ENCODE results near the gene C17orf114.

Gene C17orf114

DNA sequence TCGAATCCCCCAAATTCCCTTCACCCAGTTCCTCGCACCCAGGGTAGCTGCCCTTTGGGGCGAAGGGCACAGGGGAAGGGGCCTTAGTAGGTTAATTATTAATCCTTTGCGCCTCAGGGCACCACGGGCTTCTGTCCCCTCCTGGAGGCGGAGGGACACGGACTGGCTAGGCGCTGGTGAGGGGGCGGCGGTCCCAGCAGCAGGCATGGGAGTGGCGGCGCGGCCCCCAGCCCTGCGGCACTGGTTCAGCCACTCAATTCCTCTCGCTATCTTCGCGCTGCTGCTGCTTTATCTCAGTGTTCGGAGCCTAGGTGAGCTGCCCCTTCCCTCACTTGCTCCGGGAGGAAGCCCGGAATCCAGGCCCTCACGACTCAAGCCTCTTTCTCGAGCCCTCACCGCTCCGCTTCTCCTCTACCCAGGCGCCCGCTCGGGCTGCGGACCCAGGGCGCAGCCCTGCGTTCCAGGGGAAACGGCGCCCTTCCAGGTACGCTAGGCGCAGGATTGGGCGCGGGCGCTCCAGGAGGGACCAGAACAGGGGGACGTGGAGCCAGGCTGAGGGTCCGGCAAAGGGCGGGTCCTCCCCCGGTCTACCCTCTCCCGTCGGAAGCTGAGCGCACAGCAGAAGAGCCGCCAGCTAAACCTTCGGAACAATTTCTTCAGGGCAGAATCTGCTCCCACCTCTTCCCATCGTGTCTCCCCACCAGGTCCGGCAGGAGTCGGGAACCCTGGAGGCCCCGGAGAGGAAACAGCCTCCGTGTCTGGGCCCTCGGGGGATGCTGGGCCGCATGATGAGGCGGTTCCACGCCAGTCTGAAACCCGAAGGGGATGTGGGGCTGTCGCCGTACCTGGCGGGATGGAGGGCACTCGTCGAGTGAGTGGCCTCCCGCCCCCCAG is 13.1 kb downstream of the C17orf114 start, which contains the start of gene GLTPD2 (continued):
- TF ChIP-seq ZFP62 (CRISPR knock-in tag; IDR thresholded peaks at IDR 0.05) (no peak), ZNF569 (CRISPR knock-in tag; IDR thresholded peaks at IDR 0.05; ENCODE audit: borderline replicate concordance) (no peak), ZNF331 (CRISPR knock-in tag; IDR thresholded peaks at IDR 0.05) (0 out of 2 replicates have a peak, but pooled peaks have one; percentile 48), TSC22D2 (CRISPR knock-in tag; IDR thresholded peaks at IDR 0.05; ENCODE audit: borderline replicate concordance) (peak; percentile 73; the same call in 1 of the 2 replicates), ZNF607 (CRISPR knock-in tag; IDR thresholded peaks at IDR 0.05; ENCODE audit: borderline replicate concordance) (no peak; the same call in 1 of the 2 replicates), STAG1 (CRISPR knock-in tag; IDR thresholded peaks at IDR 0.05) (peak; percentile 53), RAD21 (CRISPR knock-in tag; IDR thresholded peaks at IDR 0.05) (peak; percentile 61; the same call in 1 of the 2 replicates), ZFP36L1 (CRISPR knock-in tag; IDR thresholded peaks at IDR 0.05) (0 out of 2 replicates have a peak, but pooled peaks have one; percentile 59), ARNT (IDR thresholded peaks at IDR 0.05) (no peak), SAP130 (CRISPR knock-in tag; IDR thresholded peaks at IDR 0.05; ENCODE audit: low read depth) (peak; percentile 93), MIER3 (CRISPR knock-in tag; IDR thresholded peaks at IDR 0.05; ENCODE audit: borderline replicate concordance) (0 out of 2 replicates have a peak, but pooled peaks have one; percentile 35), IKZF1 (IDR thresholded peaks at IDR 0.05) (no peak), ELF3 (CRISPR knock-in tag; IDR thresholded peaks at IDR 0.05) (peak; percentile 39; the same call in 1 of the 2 replicates), ZMAT3 (CRISPR knock-in tag; conservative IDR thresholded peaks at IDR 0.05) (peak; percentile 18; the same call in 1 of the 2 replicates), TBX2 (CRISPR knock-in tag; IDR thresholded peaks at IDR 0.05; ENCODE audit: borderline replicate concordance) (peak; percentile 41; the same call in 1 of the 2 replicates), GABPB1 (CRISPR knock-in tag; IDR thresholded peaks at IDR 0.05) (peak; percentile 68), KLF16 (CRISPR knock-in tag; IDR thresholded peaks at IDR 0.05) (peak; percentile 25 to 65; a peak in 2 of 4 replicates), SALL1 (CRISPR knock-in tag; IDR thresholded peaks at IDR 0.05) (peak; percentile 92), ZNF292 (CRISPR knock-in tag; IDR thresholded peaks at IDR 0.05; ENCODE audit: borderline replicate concordance, low read depth) (peak; percentile 52; the same call in 1 of the 2 replicates)
- TF ChIP-seq, protein P1, sequence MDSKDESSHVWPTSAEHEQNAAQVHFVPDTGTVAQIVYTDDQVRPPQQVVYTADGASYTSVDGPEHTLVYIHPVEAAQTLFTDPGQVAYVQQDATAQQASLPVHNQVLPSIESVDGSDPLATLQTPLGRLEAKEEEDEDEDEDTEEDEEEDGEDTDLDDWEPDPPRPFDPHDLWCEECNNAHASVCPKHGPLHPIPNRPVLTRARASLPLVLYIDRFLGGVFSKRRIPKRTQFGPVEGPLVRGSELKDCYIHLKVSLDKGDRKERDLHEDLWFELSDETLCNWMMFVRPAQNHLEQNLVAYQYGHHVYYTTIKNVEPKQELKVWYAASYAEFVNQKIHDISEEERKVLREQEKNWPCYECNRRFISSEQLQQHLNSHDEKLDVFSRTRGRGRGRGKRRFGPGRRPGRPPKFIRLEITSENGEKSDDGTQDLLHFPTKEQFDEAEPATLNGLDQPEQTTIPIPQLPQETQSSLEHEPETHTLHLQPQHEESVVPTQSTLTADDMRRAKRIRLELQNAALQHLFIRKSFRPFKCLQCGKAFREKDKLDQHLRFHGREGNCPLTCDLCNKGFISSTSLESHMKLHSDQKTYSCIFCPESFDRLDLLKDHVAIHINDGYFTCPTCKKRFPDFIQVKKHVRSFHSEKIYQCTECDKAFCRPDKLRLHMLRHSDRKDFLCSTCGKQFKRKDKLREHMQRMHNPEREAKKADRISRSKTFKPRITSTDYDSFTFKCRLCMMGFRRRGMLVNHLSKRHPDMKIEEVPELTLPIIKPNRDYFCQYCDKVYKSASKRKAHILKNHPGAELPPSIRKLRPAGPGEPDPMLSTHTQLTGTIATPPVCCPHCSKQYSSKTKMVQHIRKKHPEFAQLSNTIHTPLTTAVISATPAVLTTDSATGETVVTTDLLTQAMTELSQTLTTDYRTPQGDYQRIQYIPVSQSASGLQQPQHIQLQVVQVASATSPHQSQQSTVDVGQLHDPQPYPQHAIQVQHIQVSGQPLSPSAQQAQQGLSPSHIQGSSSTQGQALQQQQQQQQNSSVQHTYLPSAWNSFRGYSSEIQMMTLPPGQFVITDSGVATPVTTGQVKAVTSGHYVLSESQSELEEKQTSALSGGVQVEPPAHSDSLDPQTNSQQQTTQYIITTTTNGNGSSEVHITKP (CRISPR knock-in tag; IDR thresholded peaks at IDR 0.05; ENCODE audit: low read depth) = peak; percentile 73
- TF ChIP-seq, protein P2, sequence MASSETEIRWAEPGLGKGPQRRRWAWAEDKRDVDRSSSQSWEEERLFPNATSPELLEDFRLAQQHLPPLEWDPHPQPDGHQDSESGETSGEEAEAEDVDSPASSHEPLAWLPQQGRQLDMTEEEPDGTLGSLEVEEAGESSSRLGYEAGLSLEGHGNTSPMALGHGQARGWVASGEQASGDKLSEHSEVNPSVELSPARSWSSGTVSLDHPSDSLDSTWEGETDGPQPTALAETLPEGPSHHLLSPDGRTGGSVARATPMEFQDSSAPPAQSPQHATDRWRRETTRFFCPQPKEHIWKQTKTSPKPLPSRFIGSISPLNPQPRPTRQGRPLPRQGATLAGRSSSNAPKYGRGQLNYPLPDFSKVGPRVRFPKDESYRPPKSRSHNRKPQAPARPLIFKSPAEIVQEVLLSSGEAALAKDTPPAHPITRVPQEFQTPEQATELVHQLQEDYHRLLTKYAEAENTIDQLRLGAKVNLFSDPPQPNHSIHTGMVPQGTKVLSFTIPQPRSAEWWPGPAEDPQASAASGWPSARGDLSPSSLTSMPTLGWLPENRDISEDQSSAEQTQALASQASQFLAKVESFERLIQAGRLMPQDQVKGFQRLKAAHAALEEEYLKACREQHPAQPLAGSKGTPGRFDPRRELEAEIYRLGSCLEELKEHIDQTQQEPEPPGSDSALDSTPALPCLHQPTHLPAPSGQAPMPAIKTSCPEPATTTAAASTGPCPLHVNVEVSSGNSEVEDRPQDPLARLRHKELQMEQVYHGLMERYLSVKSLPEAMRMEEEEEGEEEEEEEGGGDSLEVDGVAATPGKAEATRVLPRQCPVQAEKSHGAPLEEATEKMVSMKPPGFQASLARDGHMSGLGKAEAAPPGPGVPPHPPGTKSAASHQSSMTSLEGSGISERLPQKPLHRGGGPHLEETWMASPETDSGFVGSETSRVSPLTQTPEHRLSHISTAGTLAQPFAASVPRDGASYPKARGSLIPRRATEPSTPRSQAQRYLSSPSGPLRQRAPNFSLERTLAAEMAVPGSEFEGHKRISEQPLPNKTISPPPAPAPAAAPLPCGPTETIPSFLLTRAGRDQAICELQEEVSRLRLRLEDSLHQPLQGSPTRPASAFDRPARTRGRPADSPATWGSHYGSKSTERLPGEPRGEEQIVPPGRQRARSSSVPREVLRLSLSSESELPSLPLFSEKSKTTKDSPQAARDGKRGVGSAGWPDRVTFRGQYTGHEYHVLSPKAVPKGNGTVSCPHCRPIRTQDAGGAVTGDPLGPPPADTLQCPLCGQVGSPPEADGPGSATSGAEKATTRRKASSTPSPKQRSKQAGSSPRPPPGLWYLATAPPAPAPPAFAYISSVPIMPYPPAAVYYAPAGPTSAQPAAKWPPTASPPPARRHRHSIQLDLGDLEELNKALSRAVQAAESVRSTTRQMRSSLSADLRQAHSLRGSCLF (CRISPR knock-in tag; IDR thresholded peaks at IDR 0.05; ENCODE audit: borderline replicate concordance) = 0 out of 2 replicates have a peak, but pooled peaks have one; percentile 43
